Kidney glomerular epithelial cell (primary cell): ENCODE results near the gene NCKAP5.

Source experiments
- DNase-seq: peaks from one replicate; lab custom pipeline; 2025; lab: John Stamatoyannopoulos, UW

Gene NCKAP5

DNA sequence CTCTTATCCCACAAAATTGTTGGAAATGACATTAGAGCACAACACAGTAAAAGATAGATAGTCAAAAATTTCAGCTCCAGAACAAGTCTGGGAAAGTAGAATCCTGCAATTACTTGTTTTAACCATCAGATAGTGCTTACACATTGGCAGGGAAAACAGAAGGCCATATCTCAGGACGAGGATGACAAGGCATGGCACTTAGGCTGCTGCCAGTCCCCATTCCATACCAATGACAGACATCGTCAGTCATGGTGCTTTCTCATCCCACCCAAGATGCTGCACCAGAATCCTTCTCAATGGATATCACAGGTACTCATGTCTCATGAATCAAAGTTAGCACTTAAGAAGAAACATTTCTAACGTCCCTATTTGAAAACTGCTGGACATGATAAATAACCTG is 187.3 kb downstream of the NCKAP5 start:
- DNase-seq, result no peak

DNA sequence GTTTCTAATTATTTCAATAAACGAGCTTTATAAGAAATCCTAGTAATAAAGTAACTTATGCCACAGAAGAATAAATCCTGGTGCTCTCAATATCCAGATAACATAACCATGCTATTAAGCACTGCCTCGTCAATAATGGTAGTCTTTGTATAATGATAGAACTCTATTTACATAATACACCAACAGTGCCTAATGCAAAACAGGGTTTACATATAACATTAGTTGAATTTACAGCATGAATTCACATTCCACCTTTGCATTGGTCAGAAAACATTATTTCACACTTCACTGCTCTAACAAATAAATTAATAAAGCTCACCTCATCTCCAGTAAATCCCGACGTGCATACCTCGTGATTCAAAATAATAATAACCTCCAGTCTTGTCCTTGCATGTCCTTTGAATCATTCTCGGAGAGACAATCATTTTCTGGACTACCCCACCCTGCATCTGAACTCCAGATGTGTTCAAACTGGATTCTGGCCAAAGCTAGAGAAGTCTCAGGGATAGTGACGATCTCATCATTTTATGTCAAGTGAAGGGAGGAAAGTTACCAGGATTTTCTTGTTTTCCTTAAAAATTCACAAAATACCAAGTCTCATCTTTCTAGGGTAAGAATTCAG is 189.2 kb downstream of the NCKAP5 start:
- DNase-seq, result no peak

GRCh38 chr2:133378386-133378785 is 189.9 kb downstream of the NCKAP5 start:
- no peak for DNase-seq

- no peak for DNase-seq
Observed at GRCh38 chr2:133377599-133377998, 190.7 kb downstream of the NCKAP5 start.

DNA sequence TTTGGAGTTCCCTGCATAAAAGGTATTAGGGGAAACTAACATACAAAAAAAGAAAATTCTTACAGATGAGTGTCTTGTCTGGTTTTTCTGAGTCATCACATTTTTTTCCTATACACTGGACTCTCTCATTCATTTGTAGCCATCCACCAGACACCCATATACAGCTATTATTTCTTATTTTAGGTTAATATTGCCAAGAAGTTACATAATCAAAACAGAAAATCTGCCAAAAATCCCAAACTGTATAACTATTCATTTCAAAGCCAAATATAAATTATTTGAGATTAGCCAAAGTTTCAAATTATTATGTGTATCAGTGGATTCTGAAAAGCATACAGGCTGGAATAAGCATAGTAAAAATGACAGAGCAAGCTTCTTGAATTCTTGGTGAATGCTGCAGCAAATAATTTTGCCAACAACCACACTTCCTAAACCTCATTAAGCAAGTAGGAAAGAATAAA is 191.2 kb downstream of the NCKAP5 start:
- DNase-seq, result peak; percentile 46

- DNase-seq, result no peak
Observed at GRCh38 chr2:133374781-133375180, 193.5 kb downstream of the NCKAP5 start.

- no peak for DNase-seq
Observed at GRCh38 chr2:133371286-133371685, 197.0 kb downstream of the NCKAP5 start.

GRCh38 chr2:133369901-133370658 is 198.2 kb downstream of the NCKAP5 start:
- DNase-seq, result no peak

GRCh38 chr2:133365117-133365516 is 203.1 kb downstream of the NCKAP5 start:
- DNase-seq, result no peak

- no peak for DNase-seq
Observed at GRCh38 chr2:133364636-133365035, 203.6 kb downstream of the NCKAP5 start.

- no peak for DNase-seq
Observed at GRCh38 chr2:133363884-133364283, 204.4 kb downstream of the NCKAP5 start.

DNA sequence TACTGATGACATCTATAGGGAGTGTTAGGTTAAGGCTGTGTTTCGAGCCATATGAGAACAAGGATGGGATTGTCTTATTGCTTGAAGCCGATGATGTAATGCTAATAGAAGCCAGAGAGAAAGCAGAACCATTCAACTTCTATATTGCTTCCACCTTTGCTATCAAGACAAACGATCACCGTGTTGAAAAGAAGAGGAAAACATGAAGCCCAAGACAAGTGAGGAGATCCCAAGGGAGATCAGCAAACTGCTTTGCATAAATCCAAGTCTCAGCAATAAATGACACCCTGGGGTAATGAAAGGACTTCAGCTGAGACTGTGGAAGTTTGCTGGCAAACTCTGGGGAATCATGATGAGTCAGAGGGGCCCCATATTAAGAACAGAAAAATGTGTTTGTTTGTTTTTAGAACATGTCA is 206.2 kb downstream of the NCKAP5 start:
- no peak for DNase-seq

GRCh38 chr2:133360882-133361281 is 207.4 kb downstream of the NCKAP5 start:
- no peak for DNase-seq

DNA sequence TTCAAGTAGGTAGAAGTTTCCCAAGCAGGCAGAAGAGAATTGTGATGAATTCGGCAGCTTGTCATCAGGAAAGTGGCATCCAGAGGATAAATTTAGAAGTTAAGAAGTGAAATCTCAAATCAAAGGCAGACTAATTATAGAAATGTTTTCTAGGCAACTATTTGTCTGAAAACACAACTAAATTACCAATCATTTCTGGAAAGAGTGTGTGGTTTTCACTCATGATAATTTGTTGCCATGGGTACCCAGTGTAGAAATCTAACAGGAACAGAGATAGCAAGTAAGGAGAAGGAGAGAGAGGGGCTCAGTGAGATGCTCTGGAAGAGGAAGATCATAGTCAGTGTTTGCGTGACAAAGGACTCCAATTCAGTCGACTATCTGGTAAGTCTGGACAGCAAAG is 208.1 kb downstream of the NCKAP5 start:
- no peak for DNase-seq

GRCh38 chr2:133352719-133353118 is 215.5 kb downstream of the NCKAP5 start:
- no peak for DNase-seq

DNA sequence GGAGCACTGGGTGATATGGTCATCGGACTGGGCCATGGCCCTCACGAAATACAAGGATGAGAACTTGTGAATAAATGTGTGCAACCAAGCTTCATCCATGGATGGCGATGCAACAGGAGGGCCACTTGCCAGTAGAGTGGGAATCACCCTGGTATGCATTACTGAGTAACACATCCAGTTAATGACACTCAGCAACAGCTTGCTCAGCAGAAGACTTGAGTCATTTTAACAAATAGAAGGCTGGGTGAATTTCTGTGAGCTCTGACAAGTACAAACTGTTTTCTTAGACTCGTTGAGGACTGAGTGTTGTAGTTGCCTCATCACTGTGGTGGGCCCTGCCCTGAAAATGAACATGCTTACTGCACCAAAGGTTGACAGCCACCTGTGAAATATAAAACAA is 221.6 kb downstream of the NCKAP5 start:
- peak; percentile 78 for DNase-seq

- no peak for DNase-seq
Observed at GRCh38 chr2:133345638-133346037, 222.6 kb downstream of the NCKAP5 start.

DNA sequence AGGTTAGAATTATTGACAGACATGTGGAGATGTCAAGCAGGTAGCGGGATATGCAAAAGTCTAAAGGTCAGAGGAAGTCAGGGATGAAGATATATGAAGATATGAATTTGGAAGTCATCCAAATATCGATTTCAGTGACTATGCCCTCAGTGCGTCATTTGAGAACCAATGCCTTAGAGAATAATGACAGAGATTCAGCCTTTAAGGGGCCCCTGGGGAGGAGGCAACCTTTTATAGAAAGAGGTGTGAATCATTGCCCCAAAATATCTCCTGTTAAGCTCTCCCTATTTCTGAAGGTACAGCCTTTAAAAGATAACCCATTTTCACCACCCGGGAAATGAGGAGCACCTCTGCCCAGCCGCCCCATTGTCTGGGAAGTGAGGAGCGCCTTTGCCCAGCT is 223.4 kb downstream of the NCKAP5 start:
- no peak for DNase-seq

GRCh38 chr2:133343018-133343352 is 225.3 kb downstream of the NCKAP5 start:
- no peak for DNase-seq

DNA sequence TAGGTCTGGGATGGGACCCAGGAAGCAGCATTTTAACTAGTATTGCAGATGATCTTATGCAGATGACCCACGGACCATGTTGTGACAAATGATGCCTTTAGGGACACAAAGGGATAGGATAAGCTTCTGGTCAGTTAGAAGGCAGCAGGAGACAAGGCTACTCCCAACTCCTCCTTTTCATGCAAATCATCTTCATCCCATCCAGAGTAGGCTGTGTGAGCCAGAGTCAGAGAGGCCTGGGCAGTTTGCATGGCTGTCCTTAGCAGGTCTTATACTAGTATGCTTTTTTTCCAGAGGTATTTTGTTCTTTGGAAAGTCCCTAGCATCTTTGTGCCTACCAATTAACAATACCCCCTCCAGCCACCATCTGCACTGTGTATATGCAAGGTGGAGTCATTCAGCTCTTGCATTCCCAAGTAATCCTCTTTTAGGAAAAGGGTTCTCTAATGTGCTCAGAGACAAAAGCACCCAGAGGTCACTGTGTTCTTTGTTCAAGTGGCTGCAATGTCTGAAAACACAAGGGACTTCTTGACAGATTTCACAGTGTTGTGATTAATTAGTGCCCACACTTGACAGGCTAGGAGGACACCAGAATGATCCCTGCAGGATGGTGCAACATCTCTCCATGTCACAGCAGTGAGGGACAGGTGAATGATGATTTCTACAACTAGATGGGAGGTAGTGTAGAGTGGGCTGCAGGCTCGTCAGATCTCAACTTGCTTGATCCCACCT is 225.8 kb downstream of the NCKAP5 start:
- DNase-seq, result no peak

- no peak for DNase-seq
Observed at GRCh38 chr2:133341575-133341974, 226.7 kb downstream of the NCKAP5 start.

GRCh38 chr2:133338224-133338623 is 230.0 kb downstream of the NCKAP5 start:
- no peak for DNase-seq

- DNase-seq, result no peak
Observed at GRCh38 chr2:133334923-133335322, 233.3 kb downstream of the NCKAP5 start.
